Psoas muscle (tissue), 8 donors: Measurements from ENCODE around the gene ETFA. TPM values are rescaled to one million over a fixed set of nuclear protein-coding genes. Genes with fewer than 3 reads are reported as not detected.

ENCODE experiments used
- ATAC-seq, 4 donors: fragments of 200-7000 bp; cut with Tn5 transposase; one replicate each; pipeline ENCODE4 v1.9.1; 2020; ENCODE audit warnings: moderate library complexity in 3 of 4, mild to moderate bottlenecking in 2 of 4
- DNase-seq, 2 donors: peaks; one replicate each; pipeline ENCODE4 v3.0.0-alpha.2; 2020
- H3K27ac ChIP-seq: fragments of 200-600 bp; one replicate; pipeline ENCODE4 v1.8.0; 2022
- H3K27me3 ChIP-seq, 3 donors: fragments of 200-600 bp in 1 of 3; one replicate each; pipeline versions ENCODE4 v1.6.1 to v1.8.0; 2013 to 2022; ENCODE audit warnings: low read length in 2 of 3, mild to moderate bottlenecking in 2 of 3, moderate library complexity in 1 of 3; ENCODE audit not compliant: insufficient read depth in 3 of 3
- H3K36me3 ChIP-seq, 2 donors: fragments of 200-600 bp in 1 of 2; one replicate each; pipeline versions ENCODE4 v1.6.1 to v1.8.0; 2013 to 2022; ENCODE audit warnings: low read depth in 1 of 2, mild to moderate bottlenecking in 1 of 2, moderate library complexity in 1 of 2; ENCODE audit not compliant: insufficient read depth in 1 of 2
- H3K4me1 ChIP-seq: fragments of 200-600 bp; one replicate; pipeline ENCODE4 v1.8.0; 2022
- H3K4me3 ChIP-seq: fragments of 200-600 bp; one replicate; pipeline ENCODE4 v1.8.0; 2022; ENCODE audit warnings: mild to moderate bottlenecking
- H3K9me3 ChIP-seq: fragments of 200-600 bp; one replicate; pipeline ENCODE4 v1.8.0; 2022
- CTCF ChIP-seq: fragments of 200-600 bp; IDR thresholded peaks from one replicate; pipeline ENCODE4 v1.8.0; 2022; ENCODE audit warnings: antibody characterized with exemption
- WGBS, 3 donors: extraction: QIAGEN DNeasy Blood & Tissue Kit; methylation state at CpG; one replicate each; pipeline versions ENCODE4 v1.1.6 to v1.1.7; 2013; 5-methylcytosine and 5-hydroxymethylcytosine counted together
- intact Hi-C, 2 donors: fragments of 100-400 bp; cut with DNase I; formaldehyde crosslinking; loops; one replicate each; pipeline versions ENCODE4 v1.11.0 to v1.14.2; 2022
- polyA plus RNA-seq, 3 donors: library from polyadenylated mRNA; stranded (reverse); fragments of 200-250 nt; gene quantifications; one replicate each; pipeline ENCODE4 v1.2.3, GENCODE V29; 2013
- total RNA-seq, 4 donors: library from RNA; stranded (reverse); fragmentation: NEBNext Ultra II Directional in 2 of 4; extraction: Animal tissue kit (Norgen Biotek cat#: 25700) in 2 of 4; gene quantifications; one replicate each; pipeline versions ENCODE4 v1.2.1 to v1.2.4, GENCODE V29; 2021 to 2023
- donor health status: healthy with polysubstance abuse.
- donor health status: DM: no; HTN: no; CAD: no; lungs with moderate emphysema.
- donor health status: Bipolar disorder and iron deficiency.
- donor health status: healthy.
- donor health status: DM: yes; HTN: yes; CAD: no.
- donor health status: DM: no; HTN: no; CAD: no.
- donor health status: DM: no; HTN: no; CAD: no.
- donor health status: DM: yes; HTN: yes; CAD: no.

The ETFA gene
- total and polyA plus RNA-seq, 7 donors: 257 to 368 (median 276) TPM

GRCh38 chr15:76338486-76339304 lies 27.4 kb upstream of the ETFA start:
- intact Hi-C loops: no loop called here
- peaks cover 60% of the 10 kb centered on the region for H3K4me1 ChIP-seq
- ATAC-seq: no peak
- no peak for TF ChIP-seq CTCF
- peak overlapping the region; percentile 39 for H3K4me3 ChIP-seq
- H3K36me3 ChIP-seq: no peaks in the 10 kb centered on the region
- no peak for DNase-seq
- H3K9me3 ChIP-seq: no peaks in the 10 kb centered on the region
- H3K27me3 ChIP-seq: peaks cover 0 to 100% (median 75%) of the 10 kb centered on the region in 3 donors
- WGBS, 3 donors: 49 to 54% (median 50%) methylated on average over 22 to 26 of the region's 26 CpGs
- no peak overlapping the region for H3K27ac ChIP-seq

- Histone ChIP-seq H3K27ac (no peak overlapping the region), H3K27me3 (peaks cover 0 to 98% (median 71%) of the 10 kb centered on the region in 3 donors), H3K4me3 (peak overlapping the region; percentile 39), H3K9me3 (no peaks in the 10 kb centered on the region), H3K4me1 (peaks cover 57% of the 10 kb centered on the region), H3K36me3 (no peaks in the 10 kb centered on the region)
- DNase-seq (no peak), ATAC-seq (no peak)
- no peak for TF ChIP-seq CTCF
- 8 to 9% (median 9%) methylated on average over 60 to 89 of the region's 89 CpGs for WGBS, 3 donors
- intact Hi-C loops: no loop called here
These were observed 26.6 kb upstream of the ETFA start for GRCh38 chr15:76337696-76338485.

- Histone ChIP-seq H3K27ac (no peak overlapping the region), H3K9me3 (no peaks in the 10 kb centered on the region), H3K4me1 (peaks cover 52% of the 10 kb centered on the region), H3K4me3 (peak overlapping the region; percentile 39), H3K27me3 (peaks cover 0 to 91% (median 65%) of the 10 kb centered on the region in 3 donors), H3K36me3 (no peaks in the 10 kb centered on the region)
- no peak for TF ChIP-seq CTCF
- no peak for DNase-seq
- intact Hi-C loops: no loop called here
- WGBS, 3 donors: 9 to 17% (median 11%) methylated on average over 25 of the region's 25 CpGs
- ATAC-seq: no peak
These were observed 25.9 kb upstream of the ETFA start for GRCh38 chr15:76337059-76337695.

- DNase-seq (no peak), ATAC-seq (no peak)
- Histone ChIP-seq H3K27me3 (peaks cover 0 to 84% (median 60%) of the 10 kb centered on the region in 3 donors), H3K4me1 (peaks cover 45% of the 10 kb centered on the region), H3K4me3 (peak within 1 kb of the TSS; percentile 49), H3K9me3 (no peaks in the 10 kb centered on the region), H3K27ac (no peak within 1 kb of the TSS), H3K36me3 (no peaks in the 10 kb centered on the region)
- intact Hi-C loops: no loop called here
- no peak for TF ChIP-seq CTCF
- 5 to 6% (median 6%) methylated on average over 40 of the region's 40 CpGs for WGBS, 3 donors
These were observed 25.2 kb upstream of the ETFA start, which contains the start of gene ISL2 for GRCh38 chr15:76336254-76337058. Gene ISL2 (plus strand): TSS chr15:76336773. CDS start chr15:76336884, 111 bp downstream.
